Measurements from ENCODE around the gene RNASEL.

DNA sequence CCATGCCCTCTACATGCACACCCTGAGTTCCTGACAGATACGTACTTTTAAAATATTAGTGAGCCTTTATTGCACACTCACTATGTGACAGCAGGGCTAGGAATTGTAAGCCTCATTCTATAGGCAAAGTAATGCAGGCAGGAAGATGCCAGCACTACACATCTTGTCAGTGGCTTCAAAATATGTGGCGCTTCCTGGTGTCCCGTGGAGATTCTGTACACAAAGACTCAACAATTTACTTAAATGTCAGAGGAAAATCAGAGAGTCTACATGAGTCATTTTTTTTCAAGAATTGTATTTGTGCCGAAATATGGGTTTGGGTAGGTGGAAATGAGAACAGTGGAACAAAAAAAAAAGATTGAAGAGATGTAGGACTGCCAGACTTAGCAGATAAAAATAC is 27.6 kb downstream of the RNASEL start:
- TF ChIP-seq, protein P1, sequence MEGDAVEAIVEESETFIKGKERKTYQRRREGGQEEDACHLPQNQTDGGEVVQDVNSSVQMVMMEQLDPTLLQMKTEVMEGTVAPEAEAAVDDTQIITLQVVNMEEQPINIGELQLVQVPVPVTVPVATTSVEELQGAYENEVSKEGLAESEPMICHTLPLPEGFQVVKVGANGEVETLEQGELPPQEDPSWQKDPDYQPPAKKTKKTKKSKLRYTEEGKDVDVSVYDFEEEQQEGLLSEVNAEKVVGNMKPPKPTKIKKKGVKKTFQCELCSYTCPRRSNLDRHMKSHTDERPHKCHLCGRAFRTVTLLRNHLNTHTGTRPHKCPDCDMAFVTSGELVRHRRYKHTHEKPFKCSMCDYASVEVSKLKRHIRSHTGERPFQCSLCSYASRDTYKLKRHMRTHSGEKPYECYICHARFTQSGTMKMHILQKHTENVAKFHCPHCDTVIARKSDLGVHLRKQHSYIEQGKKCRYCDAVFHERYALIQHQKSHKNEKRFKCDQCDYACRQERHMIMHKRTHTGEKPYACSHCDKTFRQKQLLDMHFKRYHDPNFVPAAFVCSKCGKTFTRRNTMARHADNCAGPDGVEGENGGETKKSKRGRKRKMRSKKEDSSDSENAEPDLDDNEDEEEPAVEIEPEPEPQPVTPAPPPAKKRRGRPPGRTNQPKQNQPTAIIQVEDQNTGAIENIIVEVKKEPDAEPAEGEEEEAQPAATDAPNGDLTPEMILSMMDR (IDR thresholded peaks at IDR 0.05; ENCODE audit: low read length): no peak
- TF ChIP-seq EZH2 (IDR thresholded peaks at IDR 0.05; ENCODE audit: borderline replicate concordance, low read length): no peak

Measured in OCI-LY1 (cell line).